Muscle of leg (tissue), 11 donors: Measurements from ENCODE around the gene IDI1. TPM values are rescaled to one million over a fixed set of nuclear protein-coding genes. Genes with fewer than 3 reads are reported as not detected.

Experiments
- DNase-seq: peaks from one replicate; pipeline ENCODE4 v3.0.0; 2013
- H3K27ac ChIP-seq: one replicate; pipeline ENCODE4 v1.5.1; 2013; ENCODE audit warnings: mild to moderate bottlenecking, low read length, control low read depth
- H3K27me3 ChIP-seq: one replicate; pipeline ENCODE4 v1.6.1; 2013; ENCODE audit warnings: low read length; ENCODE audit not compliant: control insufficient read depth, insufficient read depth
- H3K36me3 ChIP-seq: one replicate; pipeline ENCODE4 v1.6.1; 2013; ENCODE audit warnings: low read length; ENCODE audit not compliant: control insufficient read depth, insufficient read depth
- H3K4me1 ChIP-seq: one replicate; pipeline ENCODE4 v1.6.1; 2013; ENCODE audit warnings: low read length; ENCODE audit not compliant: control insufficient read depth, insufficient read depth
- H3K4me3 ChIP-seq: one replicate; pipeline ENCODE4 v1.5.1; 2013; ENCODE audit warnings: low read length, control low read depth
- H3K9me3 ChIP-seq: replicated peaks from 2 replicates; pipeline ENCODE4 v1.6.1; 2013; ENCODE audit warnings: low read depth, low read length; ENCODE audit not compliant: control insufficient read depth
- WGBS: methylation state at CpG from one replicate; pipeline ENCODE4 v1.1.5; 2013; ENCODE audit warnings: missing lambda C conversion rate; ENCODE audit not compliant: insufficient coverage; 5-methylcytosine and 5-hydroxymethylcytosine counted together
- polyA plus RNA-seq, 8 donors: library from polyadenylated mRNA; unstranded; fragments of 120-200 nt; gene quantifications; one replicate each; pipeline versions ENCODE4 v1.2.1 to v1.2.3, GENCODE V29; 2013; ENCODE audit warnings: inconsistent platforms in 1 of 8, low replicate concordance in 1 of 8; ENCODE audit not compliant: insufficient read length in 8 of 8, insufficient read depth in 1 of 8
- total RNA-seq: library from RNA; stranded (reverse); fragments of 120-200 nt; gene quantifications from one replicate; pipeline ENCODE4 v1.2.4, GENCODE V29; 2013

The IDI1 gene
- total and polyA plus RNA-seq, 9 donors: 29.7 to 55.0 (median 43.9) TPM

DNA sequence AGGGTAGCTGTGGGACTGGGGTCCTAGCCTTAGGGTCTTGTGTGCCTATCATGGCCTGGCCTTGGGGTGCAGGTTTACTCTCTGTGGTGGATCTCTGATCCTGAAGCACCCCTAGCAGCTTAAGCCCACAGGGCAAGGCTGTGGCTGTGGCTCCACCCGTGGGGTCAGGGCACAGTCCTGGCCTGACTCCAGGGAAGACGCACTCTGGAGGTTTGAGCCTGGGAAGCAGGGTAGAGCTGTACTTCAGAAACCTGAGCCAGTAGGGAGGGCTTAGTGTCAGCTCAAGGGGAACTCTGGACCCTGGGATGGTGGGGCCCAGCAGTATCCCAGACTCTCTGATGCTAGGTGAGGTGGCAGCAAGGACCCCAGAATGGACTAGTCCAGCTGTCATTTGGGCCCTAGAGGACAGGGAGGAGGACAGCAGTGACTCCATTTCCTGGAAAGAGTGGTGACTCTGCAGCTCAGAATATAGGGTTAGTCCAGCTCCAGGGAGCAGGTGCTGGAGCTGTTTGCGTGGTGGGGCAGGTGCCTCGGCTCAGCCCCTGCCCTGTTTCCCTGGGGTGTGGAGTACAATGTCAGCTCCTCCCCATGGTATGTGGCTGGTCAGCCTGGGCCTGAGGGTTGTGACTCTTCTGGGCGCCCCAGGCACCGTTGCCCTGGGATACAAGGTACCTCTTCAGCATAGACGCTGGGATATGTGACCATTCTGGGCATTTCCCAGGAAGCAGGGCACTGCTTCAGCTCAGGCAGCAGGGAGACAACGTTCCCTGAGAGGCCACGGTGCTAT, 44.8 kb downstream of the IDI1 start:
- Histone ChIP-seq H3K36me3 (peaks cover 83% of the 10 kb centered on the region), H3K4me3 (no peak overlapping the region), H3K27me3 (no peaks in the 10 kb centered on the region), H3K4me1 (no peaks in the 10 kb centered on the region), H3K27ac (no peak overlapping the region), H3K9me3 (peaks cover 22% of the 10 kb centered on the region)
- WGBS: 94% methylated on average over 9 of the region's 9 CpGs
- no peak for DNase-seq

GRCh38 chr10:1002425-1003006, 46.4 kb downstream of the IDI1 start:
- Histone ChIP-seq H3K36me3 (peaks cover 84% of the 10 kb centered on the region), H3K4me3 (no peak overlapping the region), H3K27ac (no peak overlapping the region), H3K27me3 (no peaks in the 10 kb centered on the region), H3K4me1 (no peaks in the 10 kb centered on the region), H3K9me3 (peaks cover 22% of the 10 kb centered on the region)
- DNase-seq: peak; percentile 13
- no CpG with 5 or more reads among the region's 5 CpGs for WGBS

DNA sequence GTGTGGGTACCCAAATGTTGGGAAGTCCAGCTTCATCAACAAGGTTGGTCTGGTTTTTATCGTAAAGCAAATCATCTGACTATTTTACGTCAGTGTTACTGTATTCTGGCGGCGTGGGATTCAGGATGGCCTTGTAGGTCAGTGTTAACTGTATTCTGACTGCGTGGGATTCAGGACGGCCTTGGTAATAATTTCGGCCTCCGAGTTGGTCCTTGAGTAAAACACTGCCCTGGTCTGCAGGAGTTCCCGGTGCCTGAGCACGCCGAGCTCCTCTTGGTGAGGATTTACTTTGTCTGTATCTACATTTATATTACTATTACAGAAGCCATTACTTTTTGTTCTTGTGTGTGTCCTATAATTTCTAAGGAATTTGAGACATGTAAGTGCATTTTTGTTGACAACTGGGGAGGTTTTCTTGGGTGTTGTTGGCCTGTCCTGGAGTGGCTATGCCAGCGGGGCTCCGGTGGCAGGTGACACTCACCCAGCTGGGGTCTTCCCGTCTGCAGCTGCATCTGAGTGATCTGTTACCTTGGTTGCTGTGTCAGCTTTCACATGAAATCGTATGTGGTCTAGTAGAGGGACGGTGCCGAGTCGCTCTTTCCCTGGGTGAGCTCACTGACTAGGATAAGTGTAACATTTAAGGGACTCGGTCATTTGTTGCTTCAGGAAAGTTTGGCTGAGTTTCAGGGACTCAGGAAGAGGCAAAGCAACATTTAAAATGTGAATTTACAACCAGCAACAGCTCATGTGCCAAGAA, 51.5 kb downstream of the IDI1 start:
- 83% methylated on average over 9 of the region's 19 CpGs for WGBS
- Histone ChIP-seq H3K4me1 (no peaks in the 10 kb centered on the region), H3K4me3 (no peak overlapping the region), H3K27me3 (no peaks in the 10 kb centered on the region), H3K27ac (no peak overlapping the region), H3K9me3 (peaks cover 8% of the 10 kb centered on the region), H3K36me3 (peaks cover 78% of the 10 kb centered on the region)
- DNase-seq: no peak

DNA sequence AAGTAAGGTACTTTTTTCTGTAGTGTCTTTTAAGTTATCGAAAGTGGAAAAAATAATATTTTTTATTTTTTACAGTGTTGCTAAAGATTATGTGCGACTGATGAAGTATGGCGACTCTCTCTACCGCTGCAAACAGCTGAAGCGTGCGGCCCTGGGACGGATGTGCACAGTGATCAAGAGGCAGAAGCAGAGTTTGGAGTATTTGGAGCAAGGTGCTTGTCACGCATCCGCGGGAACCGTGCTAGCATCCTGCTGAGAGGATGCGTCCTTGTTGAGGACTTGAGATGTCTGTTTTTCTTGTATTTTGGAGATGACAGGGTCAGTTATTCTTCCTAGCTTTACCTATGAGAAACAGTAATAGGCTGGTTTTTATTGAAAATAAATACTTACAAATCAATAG, 52.9 kb downstream of the IDI1 start:
- no peaks in the 10 kb centered on the region for H3K27me3 ChIP-seq
- no peak for DNase-seq
- H3K27ac ChIP-seq: no peak overlapping the region
- WGBS: over 99% methylated on average over 10 of the region's 12 CpGs
- peaks cover 69% of the 10 kb centered on the region for H3K36me3 ChIP-seq
- H3K9me3 ChIP-seq: peaks cover 3% of the 10 kb centered on the region
- no peak overlapping the region for H3K4me3 ChIP-seq
- H3K4me1 ChIP-seq: no peaks in the 10 kb centered on the region

DNA sequence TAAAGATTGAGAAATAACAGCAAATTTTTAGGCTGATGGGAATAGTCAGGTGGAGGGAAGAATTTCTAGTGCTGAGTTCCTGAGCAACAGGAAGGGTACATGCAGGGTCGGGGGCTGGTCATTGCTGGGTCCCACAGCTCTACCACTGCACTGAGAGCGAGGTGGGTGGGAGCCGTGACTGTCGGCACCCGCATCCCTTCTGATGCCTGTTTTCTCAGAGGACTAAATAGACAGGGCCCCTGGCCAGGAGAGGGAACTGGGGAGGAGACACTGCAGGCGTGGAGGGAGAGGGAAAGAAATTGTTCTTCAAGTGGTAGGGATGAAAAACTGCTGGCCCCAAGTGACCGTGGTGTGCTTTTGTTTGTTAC, 53.4 kb downstream of the IDI1 start:
- peaks cover 2% of the 10 kb centered on the region for H3K4me1 ChIP-seq
- H3K4me3 ChIP-seq: no peak overlapping the region
- no peaks in the 10 kb centered on the region for H3K27me3 ChIP-seq
- no peak for DNase-seq
- H3K9me3 ChIP-seq: peaks cover 1% of the 10 kb centered on the region
- no peak overlapping the region for H3K27ac ChIP-seq
- peaks cover 69% of the 10 kb centered on the region for H3K36me3 ChIP-seq
- 91% methylated on average over 7 of the region's 7 CpGs for WGBS

GRCh38 chr10:994836-995558, 53.9 kb downstream of the IDI1 start:
- peaks cover 63% of the 10 kb centered on the region for H3K36me3 ChIP-seq
- DNase-seq: no peak
- H3K27ac ChIP-seq: no peak overlapping the region
- WGBS: 94% methylated on average over 6 of the region's 6 CpGs
- peaks cover 2% of the 10 kb centered on the region for H3K4me1 ChIP-seq
- no peaks in the 10 kb centered on the region for H3K9me3 ChIP-seq
- no peaks in the 10 kb centered on the region for H3K27me3 ChIP-seq
- no peak overlapping the region for H3K4me3 ChIP-seq

- H3K9me3 ChIP-seq: no peaks in the 10 kb centered on the region
- no peak overlapping the region for H3K4me3 ChIP-seq
- peak; percentile 48 for DNase-seq
- no peaks in the 10 kb centered on the region for H3K27me3 ChIP-seq
- no peak overlapping the region for H3K27ac ChIP-seq
- H3K36me3 ChIP-seq: peaks cover 43% of the 10 kb centered on the region
- H3K4me1 ChIP-seq: peaks cover 11% of the 10 kb centered on the region
These were observed 56.0 kb downstream of the IDI1 start for GRCh38 chr10:992871-993270.

- Histone ChIP-seq H3K36me3 (peaks cover 39% of the 10 kb centered on the region), H3K9me3 (no peaks in the 10 kb centered on the region), H3K4me3 (no peak overlapping the region), H3K4me1 (peaks cover 14% of the 10 kb centered on the region), H3K27ac (no peak overlapping the region), H3K27me3 (no peaks in the 10 kb centered on the region)
- DNase-seq: no peak
- no CpG with 5 or more reads among the region's 6 CpGs for WGBS
These were observed 56.5 kb downstream of the IDI1 start for GRCh38 chr10:992467-992866.

DNA sequence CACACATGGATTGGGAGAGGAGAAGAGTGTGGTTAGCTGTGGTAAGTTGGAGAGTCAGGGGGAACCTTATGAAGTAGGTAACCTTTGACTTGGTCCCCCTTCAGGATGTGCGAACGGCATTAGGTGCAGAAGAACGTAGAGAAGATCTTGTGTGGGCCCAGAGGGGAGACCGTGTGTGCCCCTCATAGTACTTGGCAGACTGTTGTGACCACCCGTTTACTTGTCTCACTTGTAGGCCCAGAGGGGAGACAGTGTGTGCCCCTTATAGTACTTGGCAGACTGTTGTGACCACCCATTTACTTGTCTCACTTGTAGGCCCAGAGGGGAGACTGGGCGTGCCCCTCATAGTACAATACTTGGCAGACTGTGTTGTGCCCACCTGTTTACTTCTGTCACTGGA, 58.1 kb downstream of the IDI1 start:
- Histone ChIP-seq H3K27ac (no peak overlapping the region), H3K4me3 (no peak overlapping the region), H3K27me3 (no peaks in the 10 kb centered on the region), H3K4me1 (peaks cover 17% of the 10 kb centered on the region), H3K36me3 (peaks cover 26% of the 10 kb centered on the region), H3K9me3 (no peaks in the 10 kb centered on the region)
- DNase-seq: no peak
- WGBS: 90% methylated on average over 6 of the region's 6 CpGs
